HepG2 (cell line): ENCODE results near the gene SCMH1. TPM values are rescaled to one million over a fixed set of nuclear protein-coding genes. Genes with fewer than 3 reads are reported as not detected.

Experiments
- ATAC-seq: fragments of 200-7000 bp; cut with Tn5 transposase; 3 replicates; pipeline ENCODE4 v1.9.1; 2020; ENCODE audit warnings: mild to moderate bottlenecking, moderate library complexity
- BruUV-seq: library from RNA; stranded (reverse); fragments of 400-500 nt; replicated peaks from 2 replicates; lab custom pipeline; 2021; lab: Mats Ljungman, UMichigan
- CTCF ChIA-PET: fragments of 300-600 bp; formaldehyde crosslinking; extraction: SDS; loops from one replicate; lab custom pipeline; 2021; ENCODE audit warnings: low total read pairs, inconsistent platforms, low intra/inter-chr PET ratio; lab: Yijun Ruan, JAX
- POLR2A ChIA-PET: fragments of 350-600 bp; sonication (Branson Sonifier 250); formaldehyde crosslinking; loops from one replicate; lab custom pipeline; 2020; ENCODE audit warnings: antibody characterized with exemption, inconsistent platforms; lab: Yijun Ruan, JAX
- DNase-seq: peaks from one replicate; pipeline ENCODE4 v3.0.0-alpha.2; 2015; ENCODE audit warnings: low spot score
- FAIRE-seq: peaks from 3 replicates; lab custom pipeline; 2011; peaks lifted over from hg19 to GRCh38; lab: Jason Lieb, UNC
- H2AFZ ChIP-seq: one replicate; pipeline ENCODE4 v1.6.1; 2011; ENCODE audit warnings: low read length, inconsistent platforms
- H3K27ac ChIP-seq: fragments of 300-600 bp; 3 replicates; pipeline ENCODE4 v1.8.0; 2011; ENCODE audit warnings: mixed run types, mild to moderate bottlenecking, mixed read lengths, low read length, inconsistent platforms; ENCODE audit not compliant: insufficient read depth; ENCODE audit errors: extremely low read length
- H3K27me3 ChIP-seq, 2 experiments: fragments of 200-600 bp in 1 of 2; 2 replicates in 1 of 2; 3 replicates in 1 of 2; pipeline versions ENCODE4 v1.6.0 to v1.8.0; 2011; ENCODE audit warnings: low read length in 2 of 2, mild to moderate bottlenecking in 2 of 2, moderate library complexity in 2 of 2, inconsistent platforms in 1 of 2; ENCODE audit not compliant: insufficient read depth in 2 of 2, control insufficient read depth in 1 of 2
- H3K36me3 ChIP-seq, 2 experiments: fragments of 200-600 bp in 1 of 2; replicated peaks in 1 of 2; 2 replicates in 1 of 2; 3 replicates in 1 of 2; pipeline versions ENCODE4 v1.5.1 to v1.8.0; 2011; ENCODE audit warnings: low read length in 2 of 2, inconsistent platforms in 1 of 2; ENCODE audit not compliant: insufficient read depth in 2 of 2, control insufficient read depth in 1 of 2
- H3K4me1 ChIP-seq: 2 replicates; pipeline ENCODE4 v1.5.1; 2012; ENCODE audit warnings: low read length, inconsistent platforms; ENCODE audit not compliant: insufficient read depth
- H3K4me2 ChIP-seq: 2 replicates; pipeline ENCODE4 v1.6.0; 2011; ENCODE audit warnings: low read depth, low read length, inconsistent platforms
- H3K4me3 ChIP-seq, 3 experiments: fragments of 200-600 bp in 1 of 3; sonication (generic), shearing (Covaris generic) in 1 of 3; replicated peaks in 1 of 3; 2 replicates each; pipeline ENCODE4 v1.5.1; 2011 to 2016; ENCODE audit warnings: low read length in 3 of 3, inconsistent platforms in 2 of 3, low read depth in 2 of 3, mild to moderate bottlenecking in 2 of 3, control low read depth in 1 of 3, mixed read lengths in 1 of 3; ENCODE audit not compliant: insufficient read depth in 1 of 3
- H3K79me2 ChIP-seq: one replicate; pipeline ENCODE4 v1.6.1; 2011; ENCODE audit warnings: low read length, inconsistent platforms; ENCODE audit not compliant: insufficient read depth
- H3K9ac ChIP-seq: 2 replicates; pipeline ENCODE4 v1.6.0; 2011; ENCODE audit warnings: mild to moderate bottlenecking, low read depth, low read length, inconsistent platforms; ENCODE audit not compliant: insufficient read depth
- H3K9me3 ChIP-seq: 2 replicates; pipeline ENCODE4 v1.5.1; 2012; ENCODE audit warnings: mild to moderate bottlenecking, low read length
- H4K20me1 ChIP-seq: 2 replicates; pipeline ENCODE4 v1.6.0; 2011; ENCODE audit warnings: inconsistent platforms, mild to moderate bottlenecking, low read length, moderate library complexity; ENCODE audit not compliant: insufficient read depth
- MEIS2 ChIP-seq: sonication (generic); formaldehyde crosslinking; IDR thresholded peaks from 2 replicates; pipeline ENCODE4 v1.9.0; 2021; ENCODE audit warnings: mild to moderate bottlenecking, missing genetic modification reagents
- MTA1 ChIP-seq: sonication (generic); formaldehyde crosslinking; IDR thresholded peaks from 2 replicates; pipeline ENCODE4 v1.4.0; 2020; ENCODE audit warnings: missing genetic modification reagents, mild to moderate bottlenecking, borderline replicate concordance
- SALL1 ChIP-seq: sonication (generic); formaldehyde crosslinking; IDR thresholded peaks from 2 replicates; pipeline ENCODE4 v1.8.0; 2022; ENCODE audit warnings: mild to moderate bottlenecking, missing genetic modification reagents
- TRIM24 ChIP-seq: sonication (generic); formaldehyde crosslinking; IDR thresholded peaks from 2 replicates; pipeline ENCODE4 v1.8.0; 2022; ENCODE audit warnings: mild to moderate bottlenecking, missing genetic modification reagents
- ZNF282 ChIP-seq: fragments of 450-650 bp; IDR thresholded peaks from 2 replicates; pipeline ENCODE4 v1.6.1; 2018; ENCODE audit not compliant: partially characterized antibody
- ZNF326 ChIP-seq: sonication (generic); formaldehyde crosslinking; IDR thresholded peaks from 2 replicates; pipeline ENCODE4 v1.4.0; 2020; ENCODE audit warnings: missing genetic modification reagents, borderline replicate concordance
- WGBS: methylation state at CpG from one replicate; pipeline ENCODE4 v1.1.6; 2017; ENCODE audit warnings: low lambda C conversion rate; 5-methylcytosine and 5-hydroxymethylcytosine counted together
- in situ Hi-C: cut with HindIII; loops from 2 replicates; pipeline ENCODE4 v1.10.0; 2017; ENCODE audit warnings: low pct_unique_long_range_greater_than_20kb; ENCODE audit not compliant: extremely low pct_ligation_motif_present
- intact Hi-C: fragments of 100-400 bp; cut with micrococcal nuclease; formaldehyde crosslinking; loops from one replicate; pipeline ENCODE4 v1.10.0; 2022; ENCODE audit not compliant: unreplicated experiment
- polyA plus RNA-seq, 8 experiments: library from polyadenylated mRNA; depleted of rRNA in 3 of 8; stranded (reverse) in 7 of 8; unstranded in 1 of 8; fragments of >200 nt; fragmentation: Illumina TruSeq in 4 of 8; extraction: Trizol in 4 of 8; gene quantifications; 2 replicates each; pipeline versions ENCODE4 v1.2.1 to v1.2.3, GENCODE V29; 2011 to 2016; ENCODE audit warnings: low read depth in 4 of 8, missing spikeins in 1 of 8, mixed read lengths in 1 of 8; ENCODE audit not compliant: insufficient read depth in 1 of 8
- total RNA-seq, 5 experiments: library from RNA; depleted of rRNA; stranded (reverse); fragments of >200 nt; fragmentation: Illumina TruSeq; extraction: Trizol; gene quantifications; 2 replicates each; pipeline ENCODE4 v1.2.3, GENCODE V29; 2016; ENCODE audit warnings: low read depth in 1 of 5
- TF ChIP-seq, protein P1 (sequence below): sonication (generic); formaldehyde crosslinking; IDR thresholded peaks from 2 replicates; pipeline ENCODE4 v1.5.0; 2020; ENCODE audit warnings: mild to moderate bottlenecking, missing genetic modification reagents
- TF ChIP-seq, protein P2 (sequence below): sonication (generic); formaldehyde crosslinking; IDR thresholded peaks from 2 replicates; pipeline ENCODE4 v1.4.0; 2020; ENCODE audit warnings: missing genetic modification reagents

Gene SCMH1
- total and polyA plus RNA-seq, 2 of the 13 experiments (the other 11 are each of a cell fraction or from before 2014, with no cell fraction given) = 41.8 to 52.6 TPM

DNA sequence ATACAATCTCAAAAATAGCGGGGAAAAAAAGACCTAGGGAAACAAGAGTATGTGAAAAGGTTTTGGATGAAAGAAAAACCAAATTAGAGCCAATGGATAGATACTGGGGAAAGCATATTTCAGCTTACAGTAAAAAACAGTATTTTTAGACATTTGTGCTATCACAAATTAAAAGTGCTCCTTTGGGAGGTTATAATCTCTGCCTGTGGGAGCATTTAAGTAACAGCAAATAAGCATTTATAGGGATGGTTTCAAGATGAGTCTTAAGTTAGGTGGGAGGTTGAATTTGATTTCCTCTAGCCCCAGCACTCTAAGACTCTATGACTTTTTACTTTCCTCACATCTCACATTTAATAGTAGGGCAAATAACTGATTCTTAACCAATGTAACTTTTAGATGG, 141.0 kb downstream of the SCMH1 start:
- FAIRE-seq (no peak), ATAC-seq (no peak), DNase-seq (no peak)
- WGBS = 94% methylated on average over 1 of the region's 1 CpG
- Histone ChIP-seq H3K36me3 (peaks cover 3 to 6% of the 10 kb centered on the region in 2 experiments; a peak in 2 of 5 replicates), H3K9me3 (no peaks in the 10 kb centered on the region), H3K27me3 (no peaks in the 10 kb centered on the region), H2AFZ (no peak overlapping the region), H3K4me3 (no peak overlapping the region), H3K79me2 (no peaks in the 10 kb centered on the region), H3K27ac (no peak overlapping the region), H3K9ac (no peak overlapping the region), H4K20me1 (no peaks in the 10 kb centered on the region), H3K4me1 (no peaks in the 10 kb centered on the region), H3K4me2 (no peak overlapping the region)
- ChIA-PET POLR2A (no interaction called here), CTCF (no interaction called here)
- BruUV-seq = no TSS peak
- intact Hi-C loops = no loop called here
- no peak for TF ChIP-seq TRIM24
- no peak for TF ChIP-seq ZNF282
- no peak for TF ChIP-seq MTA1 (CRISPR knock-in tag)
- TF ChIP-seq, protein P1, sequence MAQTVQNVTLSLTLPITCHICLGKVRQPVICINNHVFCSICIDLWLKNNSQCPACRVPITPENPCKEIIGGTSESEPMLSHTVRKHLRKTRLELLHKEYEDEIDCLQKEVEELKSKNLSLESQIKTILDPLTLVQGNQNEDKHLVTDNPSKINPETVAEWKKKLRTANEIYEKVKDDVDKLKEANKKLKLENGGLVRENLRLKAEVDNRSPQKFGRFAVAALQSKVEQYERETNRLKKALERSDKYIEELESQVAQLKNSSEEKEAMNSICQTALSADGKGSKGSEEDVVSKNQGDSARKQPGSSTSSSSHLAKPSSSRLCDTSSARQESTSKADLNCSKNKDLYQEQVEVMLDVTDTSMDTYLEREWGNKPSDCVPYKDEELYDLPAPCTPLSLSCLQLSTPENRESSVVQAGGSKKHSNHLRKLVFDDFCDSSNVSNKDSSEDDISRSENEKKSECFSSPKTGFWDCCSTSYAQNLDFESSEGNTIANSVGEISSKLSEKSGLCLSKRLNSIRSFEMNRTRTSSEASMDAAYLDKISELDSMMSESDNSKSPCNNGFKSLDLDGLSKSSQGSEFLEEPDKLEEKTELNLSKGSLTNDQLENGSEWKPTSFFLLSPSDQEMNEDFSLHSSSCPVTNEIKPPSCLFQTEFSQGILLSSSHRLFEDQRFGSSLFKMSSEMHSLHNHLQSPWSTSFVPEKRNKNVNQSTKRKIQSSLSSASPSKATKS (CRISPR knock-in tag) = no peak
- TF ChIP-seq SALL1 (CRISPR knock-in tag) = no peak
- TF ChIP-seq MEIS2 (CRISPR knock-in tag) = no peak
- no peak for TF ChIP-seq ZNF326 (CRISPR knock-in tag)
- TF ChIP-seq, protein P2, sequence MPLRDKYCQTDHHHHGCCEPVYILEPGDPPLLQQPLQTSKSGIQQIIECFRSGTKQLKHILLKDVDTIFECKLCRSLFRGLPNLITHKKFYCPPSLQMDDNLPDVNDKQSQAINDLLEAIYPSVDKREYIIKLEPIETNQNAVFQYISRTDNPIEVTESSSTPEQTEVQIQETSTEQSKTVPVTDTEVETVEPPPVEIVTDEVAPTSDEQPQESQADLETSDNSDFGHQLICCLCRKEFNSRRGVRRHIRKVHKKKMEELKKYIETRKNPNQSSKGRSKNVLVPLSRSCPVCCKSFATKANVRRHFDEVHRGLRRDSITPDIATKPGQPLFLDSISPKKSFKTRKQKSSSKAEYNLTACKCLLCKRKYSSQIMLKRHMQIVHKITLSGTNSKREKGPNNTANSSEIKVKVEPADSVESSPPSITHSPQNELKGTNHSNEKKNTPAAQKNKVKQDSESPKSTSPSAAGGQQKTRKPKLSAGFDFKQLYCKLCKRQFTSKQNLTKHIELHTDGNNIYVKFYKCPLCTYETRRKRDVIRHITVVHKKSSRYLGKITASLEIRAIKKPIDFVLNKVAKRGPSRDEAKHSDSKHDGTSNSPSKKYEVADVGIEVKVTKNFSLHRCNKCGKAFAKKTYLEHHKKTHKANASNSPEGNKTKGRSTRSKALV (CRISPR knock-in tag) = no peak
- in situ Hi-C loops = no loop called here
